Esophagus muscularis mucosa (tissue), 3 donors: ENCODE results near the gene FRMD1.

Source experiments
- EP300 ChIP-seq: sonication (generic); formaldehyde crosslinking; IDR thresholded peaks from one replicate; pipeline ENCODE4 v1.6.1; 2017; ENCODE audit warnings: antibody characterized with exemption
- TF ChIP-seq, protein P1 (sequence below), 3 experiments: fragments of 200-600 bp in 2 of 3; fragments of 450-650 bp in 1 of 3; sonication (generic) in 2 of 3; IDR thresholded peaks; one replicate each; pipeline ENCODE4 v1.5.1; 2017 to 2019; ENCODE audit warnings: antibody characterized with exemption in 3 of 3, mild to moderate bottlenecking in 2 of 3, moderate library complexity in 1 of 3

DNA sequence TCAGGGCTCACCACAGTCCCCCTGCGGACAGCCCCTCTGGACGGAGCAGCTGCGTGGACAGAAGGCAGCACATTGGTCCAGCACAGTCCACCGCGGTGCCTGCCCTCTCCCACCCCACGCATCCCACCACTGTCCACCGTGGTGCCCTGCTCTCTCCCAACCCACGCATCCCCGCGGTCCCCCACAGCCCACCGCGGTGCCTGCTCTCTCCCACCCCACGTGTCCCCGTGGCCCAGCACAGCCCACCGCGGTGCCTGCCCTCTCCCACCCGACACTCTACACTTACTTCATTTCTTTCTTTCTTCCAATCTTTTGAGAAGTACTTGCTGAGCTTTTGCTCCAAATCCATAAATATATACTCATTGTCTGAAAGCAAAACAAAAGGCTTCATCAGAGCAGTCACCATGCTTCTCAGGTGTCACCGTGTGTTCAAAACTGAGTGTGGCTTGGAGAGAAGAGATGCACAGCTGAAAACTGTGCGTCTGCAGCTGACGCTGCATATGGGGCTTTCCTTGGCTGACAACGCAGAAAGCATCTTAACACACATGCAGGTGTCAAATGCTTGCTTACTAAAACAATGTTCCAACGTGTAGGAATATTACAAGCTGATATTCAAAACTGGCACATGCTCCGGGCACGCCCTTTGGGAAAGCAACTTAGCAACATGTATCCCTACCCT, 11.8 kb downstream of the FRMD1 start:
- TF ChIP-seq EP300: no peak
- TF ChIP-seq, protein P1, sequence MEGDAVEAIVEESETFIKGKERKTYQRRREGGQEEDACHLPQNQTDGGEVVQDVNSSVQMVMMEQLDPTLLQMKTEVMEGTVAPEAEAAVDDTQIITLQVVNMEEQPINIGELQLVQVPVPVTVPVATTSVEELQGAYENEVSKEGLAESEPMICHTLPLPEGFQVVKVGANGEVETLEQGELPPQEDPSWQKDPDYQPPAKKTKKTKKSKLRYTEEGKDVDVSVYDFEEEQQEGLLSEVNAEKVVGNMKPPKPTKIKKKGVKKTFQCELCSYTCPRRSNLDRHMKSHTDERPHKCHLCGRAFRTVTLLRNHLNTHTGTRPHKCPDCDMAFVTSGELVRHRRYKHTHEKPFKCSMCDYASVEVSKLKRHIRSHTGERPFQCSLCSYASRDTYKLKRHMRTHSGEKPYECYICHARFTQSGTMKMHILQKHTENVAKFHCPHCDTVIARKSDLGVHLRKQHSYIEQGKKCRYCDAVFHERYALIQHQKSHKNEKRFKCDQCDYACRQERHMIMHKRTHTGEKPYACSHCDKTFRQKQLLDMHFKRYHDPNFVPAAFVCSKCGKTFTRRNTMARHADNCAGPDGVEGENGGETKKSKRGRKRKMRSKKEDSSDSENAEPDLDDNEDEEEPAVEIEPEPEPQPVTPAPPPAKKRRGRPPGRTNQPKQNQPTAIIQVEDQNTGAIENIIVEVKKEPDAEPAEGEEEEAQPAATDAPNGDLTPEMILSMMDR (IDR thresholded peaks at IDR 0.05): no peak
